Stimulated activated effector memory CD8-positive, alpha-beta T cell treated with anti-CD3 and anti-CD28 coated beads, Interleukin-12 subunit alpha, Interleukin-12 subunit beta, amount 100 ng/mL, for 72 hours (primary cell): Measurements from ENCODE around the gene MYB.
A peak's percentile ranks its signal among the peaks of the same experiment; 100 is the strongest.
"Not testable (repeated sequence)": the region's sequence is repeated elsewhere in the genome, so short reads cannot be mapped to it uniquely, and the experiment has no call there.

Experiments used
- ATAC-seq: fragments of 150-1000 bp; cut with Tn5 transposase; 2 replicates; pipeline ENCODE4 v1.10.0; 2021
- DNase-seq, 2 donors: peaks; one replicate each; pipeline ENCODE4 v3.0.0; 2021 to 2022; ENCODE audit warnings: low spot score in 2 of 2
- H3K27ac Mint-ChIP-seq: one replicate; pipeline ENCODE4 v1.8.0; 2022; ENCODE audit warnings: mild to moderate bottlenecking, mixed read lengths
- H3K36me3 Mint-ChIP-seq: one replicate; pipeline ENCODE4 v1.8.0; 2022; ENCODE audit warnings: mild to moderate bottlenecking, mixed read lengths
- H3K4me1 Mint-ChIP-seq: one replicate; pipeline ENCODE4 v1.8.0; 2022; ENCODE audit warnings: mixed read lengths
- H3K4me3 Mint-ChIP-seq: one replicate; pipeline ENCODE4 v1.8.0; 2022; ENCODE audit warnings: mild to moderate bottlenecking, mixed read lengths
- H3K9me3 Mint-ChIP-seq: one replicate; pipeline ENCODE4 v1.8.0; 2022; ENCODE audit warnings: mixed read lengths

Gene MYB

DNA sequence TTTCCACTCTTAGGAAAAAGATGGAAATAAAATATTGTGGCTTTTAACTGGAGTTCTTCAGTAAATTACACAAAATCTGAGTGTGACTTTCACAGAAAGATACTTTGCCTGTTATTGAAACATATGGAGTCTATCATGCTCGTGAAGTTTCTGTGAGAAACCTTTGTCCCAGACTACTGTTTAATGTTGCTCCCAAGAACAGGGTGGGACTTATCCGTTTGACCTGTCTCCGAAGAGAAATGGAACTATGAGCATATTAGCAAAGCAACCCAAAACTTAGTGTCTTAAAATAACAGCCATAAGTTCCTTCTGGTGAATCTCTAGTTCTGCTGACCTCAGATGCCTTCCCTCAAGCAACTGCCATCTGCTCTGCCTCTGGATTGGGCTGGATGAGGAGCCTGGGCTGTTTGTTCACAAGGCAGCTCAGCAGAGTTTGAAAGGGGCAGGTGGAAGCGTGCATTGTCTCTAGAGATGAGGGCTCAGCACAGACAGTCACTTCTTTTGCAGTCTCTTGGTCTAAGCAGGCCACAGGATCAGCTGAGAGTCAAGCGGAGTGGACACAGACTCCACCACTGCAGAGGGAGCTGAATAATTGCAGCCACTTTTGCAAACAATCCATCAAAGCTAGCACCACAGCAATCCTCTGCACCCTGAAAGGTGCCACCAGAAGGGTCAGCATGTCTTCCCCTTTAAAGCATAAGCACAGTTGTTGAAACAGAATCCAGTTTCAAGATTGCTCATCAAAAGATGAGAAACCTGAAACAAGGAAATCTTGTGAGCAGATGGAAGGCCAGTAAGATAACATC is 52.8 kb downstream of the MYB start:
- Mint-ChIP-seq H3K4me1 (peaks cover 23% of the 10 kb centered on the region), H3K4me3 (no peak overlapping the region), H3K27ac (no peak overlapping the region), H3K36me3 (no peaks in the 10 kb centered on the region), H3K9me3 (no peaks in the 10 kb centered on the region)
- DNase-seq = no peak
- ATAC-seq = peak; percentile 27

DNA sequence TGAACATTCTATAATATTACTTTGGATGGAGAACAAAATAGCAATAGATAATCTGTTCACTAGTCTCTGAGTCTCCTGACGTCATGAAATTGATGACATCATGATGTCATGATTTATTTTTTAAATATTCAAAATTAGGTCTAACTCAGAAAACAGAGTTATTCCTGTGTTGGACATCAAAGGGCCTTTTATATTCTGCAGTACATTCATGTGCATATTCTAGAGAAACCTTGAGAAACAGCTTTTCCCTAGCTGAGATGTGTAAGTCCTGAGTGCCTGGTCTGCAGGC is 53.3 kb downstream of the MYB start:
- DNase-seq (no peak), ATAC-seq (no peak)
- H3K27ac Mint-ChIP-seq = no peak overlapping the region
- H3K4me3 Mint-ChIP-seq = no peak overlapping the region
- peaks cover 23% of the 10 kb centered on the region for H3K4me1 Mint-ChIP-seq
- no peaks in the 10 kb centered on the region for H3K9me3 Mint-ChIP-seq
- no peaks in the 10 kb centered on the region for H3K36me3 Mint-ChIP-seq

DNA sequence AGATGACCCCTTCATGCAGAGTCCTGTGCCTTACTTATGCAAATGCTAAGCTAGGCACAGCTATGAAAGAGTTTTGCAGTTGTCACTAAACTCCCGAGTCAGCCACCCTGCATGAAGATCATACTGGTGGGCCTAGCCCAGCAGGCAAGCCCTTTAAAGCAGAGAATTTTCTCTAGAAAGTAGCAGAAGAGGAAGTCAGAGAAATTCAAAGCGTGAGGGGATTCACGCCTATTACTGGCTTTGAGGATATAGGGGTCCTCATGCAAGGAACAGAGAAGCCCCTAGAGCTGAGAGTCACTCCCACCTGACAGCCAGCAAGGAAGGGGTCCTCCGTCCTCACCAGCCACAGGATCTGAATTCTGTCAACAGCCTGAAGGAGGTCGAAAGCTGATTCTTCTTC is 54.6 kb downstream of the MYB start:
- DNase-seq (no peak), ATAC-seq (no peak)
- no peaks in the 10 kb centered on the region for H3K36me3 Mint-ChIP-seq
- peaks cover 23% of the 10 kb centered on the region for H3K4me1 Mint-ChIP-seq
- no peak overlapping the region for H3K4me3 Mint-ChIP-seq
- no peaks in the 10 kb centered on the region for H3K9me3 Mint-ChIP-seq
- H3K27ac Mint-ChIP-seq = no peak overlapping the region

DNA sequence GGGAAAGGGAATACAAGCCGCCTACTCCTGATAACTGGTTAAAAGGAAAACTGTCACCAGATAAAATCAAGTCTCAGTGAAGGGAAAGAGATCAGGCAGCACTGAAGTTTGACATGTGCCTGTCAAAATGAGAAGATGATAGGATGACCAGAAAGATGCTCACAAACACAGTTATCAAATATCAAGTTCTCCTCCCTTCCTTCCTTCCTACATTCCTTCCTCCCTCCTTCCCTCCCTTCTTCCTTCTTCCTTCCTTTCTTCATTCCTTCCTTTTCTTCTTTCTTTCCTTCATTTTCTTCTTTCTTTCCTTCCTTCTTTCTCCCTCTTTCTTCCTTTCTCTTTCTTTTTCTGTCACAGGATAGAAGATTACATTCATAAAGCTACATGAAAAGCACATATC is 55.2 kb downstream of the MYB start:
- peaks cover 18% of the 10 kb centered on the region for H3K4me1 Mint-ChIP-seq
- ATAC-seq (no peak), DNase-seq (no peak)
- H3K9me3 Mint-ChIP-seq = no peaks in the 10 kb centered on the region
- no peak overlapping the region for H3K4me3 Mint-ChIP-seq
- no peaks in the 10 kb centered on the region for H3K36me3 Mint-ChIP-seq
- H3K27ac Mint-ChIP-seq = peak overlapping the region; percentile 12

DNA sequence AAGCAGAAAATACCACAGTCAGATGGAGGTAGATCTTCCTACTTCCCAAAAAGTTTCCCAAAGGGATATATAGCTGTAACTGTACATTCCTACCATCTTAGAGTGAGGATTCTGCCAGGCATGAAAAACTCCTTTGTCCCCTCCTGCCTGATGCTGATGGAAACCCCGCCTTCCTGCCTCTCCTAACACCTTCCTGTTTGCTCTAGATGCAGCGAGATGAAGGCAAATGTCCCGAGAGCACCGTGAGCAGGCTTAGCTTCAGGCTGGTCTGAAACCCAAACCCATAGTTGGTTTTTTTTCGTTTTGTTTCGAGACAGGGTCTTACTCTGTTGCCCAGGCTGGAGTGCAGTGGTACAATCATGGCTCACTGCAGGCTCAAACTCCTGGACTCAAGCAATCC is 55.6 kb downstream of the MYB start:
- no peaks in the 10 kb centered on the region for H3K9me3 Mint-ChIP-seq
- H3K4me1 Mint-ChIP-seq = peaks cover 14% of the 10 kb centered on the region
- H3K36me3 Mint-ChIP-seq = no peaks in the 10 kb centered on the region
- peak overlapping the region; percentile 12 for H3K27ac Mint-ChIP-seq
- no peak overlapping the region for H3K4me3 Mint-ChIP-seq
- no peak for ATAC-seq
- DNase-seq = no peak

DNA sequence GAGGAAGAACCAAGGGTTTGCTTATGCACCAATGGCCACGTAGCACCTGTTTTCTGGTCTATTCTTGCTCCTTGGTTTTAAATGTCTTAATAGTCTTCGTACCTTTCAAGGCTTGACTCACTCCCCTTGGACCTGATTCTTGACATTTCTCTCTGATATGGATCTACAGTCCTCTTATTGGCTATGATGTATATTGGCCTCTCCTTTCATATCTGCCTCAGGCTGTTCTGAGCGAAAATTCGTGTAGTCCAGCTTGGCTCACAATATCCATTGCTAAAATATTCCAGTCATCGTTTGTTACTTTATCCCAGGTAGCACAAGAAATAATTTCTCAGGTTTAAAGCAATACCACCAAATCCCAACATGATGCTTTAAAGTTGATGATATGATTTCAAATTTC is 59.6 kb downstream of the MYB start:
- H3K4me1 Mint-ChIP-seq = peaks cover 6% of the 10 kb centered on the region
- no peaks in the 10 kb centered on the region for H3K9me3 Mint-ChIP-seq
- no peak overlapping the region for H3K4me3 Mint-ChIP-seq
- ATAC-seq (no peak), DNase-seq (no peak)
- H3K27ac Mint-ChIP-seq = no peak overlapping the region
- H3K36me3 Mint-ChIP-seq = no peaks in the 10 kb centered on the region

DNA sequence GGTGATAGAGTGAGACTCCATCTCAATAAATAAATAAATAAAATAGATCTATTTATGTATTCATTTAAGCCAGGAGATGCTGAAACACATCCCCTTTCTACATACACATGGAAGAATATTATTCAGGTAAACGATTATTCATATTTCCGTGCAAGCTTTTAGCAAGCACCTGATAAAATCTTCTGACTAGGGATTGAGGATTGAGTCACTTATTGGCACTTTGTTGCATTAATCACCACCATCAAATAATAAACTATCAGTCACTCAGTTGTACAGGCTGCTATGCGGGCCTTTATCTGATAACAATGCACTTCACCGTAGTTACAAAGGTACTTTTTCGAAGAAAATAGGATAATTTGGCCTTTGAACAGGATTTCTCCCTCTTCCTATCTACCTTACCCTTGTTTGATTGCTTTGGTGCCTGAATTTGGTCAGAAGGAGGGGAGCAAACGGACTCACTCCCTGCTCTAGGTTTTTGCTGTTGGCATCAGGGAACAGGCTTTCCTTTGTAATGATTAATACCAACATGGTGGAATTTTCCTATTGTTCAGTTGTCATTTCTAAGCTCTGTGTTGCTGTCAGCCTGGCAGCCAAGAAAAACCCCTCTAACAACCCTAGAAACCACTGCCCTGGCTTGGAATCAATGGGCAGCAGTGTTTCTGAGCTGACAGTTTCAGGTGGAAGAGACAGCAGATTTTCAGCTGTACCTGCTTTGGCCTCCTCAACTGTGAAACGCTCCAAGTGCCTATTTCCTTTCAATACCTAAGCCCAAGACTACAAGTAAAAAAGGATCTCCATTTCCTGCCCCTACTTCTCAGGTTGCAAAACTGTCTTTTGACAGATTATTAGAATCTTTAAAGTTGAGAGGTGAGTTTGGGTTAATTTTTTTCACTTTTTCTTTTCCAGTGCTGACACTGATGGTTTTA is 63.0 kb downstream of the MYB start:
- ATAC-seq = no peak
- no peak overlapping the region for H3K4me3 Mint-ChIP-seq
- H3K27ac Mint-ChIP-seq = no peak overlapping the region
- no peaks in the 10 kb centered on the region for H3K4me1 Mint-ChIP-seq
- no peaks in the 10 kb centered on the region for H3K36me3 Mint-ChIP-seq
- H3K9me3 Mint-ChIP-seq = no peaks in the 10 kb centered on the region
- no peak for DNase-seq

DNA sequence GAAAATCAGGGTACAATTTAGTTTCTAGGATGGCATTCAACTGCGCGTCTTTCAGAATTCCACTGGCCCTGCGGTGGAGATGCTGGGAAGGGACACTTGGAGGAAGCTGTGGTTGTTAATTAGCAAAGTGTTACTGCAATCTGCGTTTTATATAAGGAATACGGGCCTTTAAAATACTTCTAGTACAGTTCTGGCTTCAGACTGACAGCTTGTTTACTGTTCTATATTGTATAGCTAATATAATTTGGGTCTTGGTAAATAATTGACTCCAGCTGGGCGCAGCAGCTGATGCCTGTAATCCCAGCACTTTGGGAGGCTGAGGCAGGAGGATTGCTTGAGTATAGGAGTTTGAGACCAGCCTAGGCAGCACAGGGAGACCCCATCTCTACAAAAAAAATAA is 63.7 kb downstream of the MYB start:
- Mint-ChIP-seq H3K4me1 (no peaks in the 10 kb centered on the region), H3K4me3 (no peak overlapping the region), H3K27ac (no peak overlapping the region), H3K9me3 (no peaks in the 10 kb centered on the region), H3K36me3 (no peaks in the 10 kb centered on the region)
- ATAC-seq (no peak), DNase-seq (no peak)

DNA sequence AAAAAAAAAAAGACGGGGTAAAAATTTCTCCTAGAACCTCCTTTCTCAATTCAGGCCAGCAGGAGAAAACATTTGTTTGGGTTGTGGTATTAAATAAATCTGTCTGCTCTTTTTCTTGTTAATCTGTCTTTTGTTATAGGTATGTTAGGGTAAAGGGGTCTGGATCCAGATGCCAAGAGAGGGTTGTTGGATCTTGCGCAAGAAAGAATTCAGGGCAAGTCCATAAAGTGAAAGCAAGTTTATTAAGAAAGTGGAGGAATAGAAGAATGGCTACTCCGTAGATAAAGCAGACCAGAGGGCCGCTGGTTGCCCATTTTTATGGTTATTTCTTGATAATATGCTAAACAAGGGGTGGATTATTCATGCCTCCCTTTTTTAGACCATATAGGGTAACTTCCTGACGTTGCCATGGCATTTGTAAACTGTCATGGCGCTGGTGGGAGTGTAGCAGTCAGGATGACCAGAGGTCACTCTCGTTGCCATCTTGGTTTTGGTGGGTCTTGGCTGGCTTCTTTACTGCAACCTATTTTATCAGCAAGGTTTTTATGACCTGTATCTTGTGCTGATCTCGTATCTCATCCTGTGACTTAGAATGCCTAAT is 65.4 kb downstream of the MYB start:
- not testable (repeated sequence) for H3K4me1 Mint-ChIP-seq, H3K36me3 Mint-ChIP-seq

DNA sequence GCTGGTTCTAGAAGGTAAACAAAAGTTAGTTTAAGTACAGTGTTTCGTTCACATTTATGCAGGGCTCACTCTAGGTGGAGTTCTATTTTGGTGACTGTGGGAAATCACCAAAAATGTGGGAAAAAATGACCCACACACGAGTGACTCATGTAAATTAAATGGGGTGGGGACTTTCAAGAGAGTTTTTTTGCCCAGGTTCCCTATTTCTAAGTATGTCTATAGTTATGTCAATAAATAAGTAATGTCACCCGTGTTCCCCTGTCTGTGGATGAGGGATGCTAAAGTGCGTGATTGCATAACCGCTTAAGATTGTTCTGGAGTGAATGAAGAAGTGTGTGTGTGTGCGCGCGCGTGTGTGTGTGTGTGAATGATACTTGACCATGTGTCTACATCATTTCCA is 69.1 kb downstream of the MYB start:
- ATAC-seq = no peak
- Mint-ChIP-seq H3K36me3 (no peaks in the 10 kb centered on the region), H3K9me3 (no peaks in the 10 kb centered on the region), H3K27ac (no peak overlapping the region), H3K4me3 (no peak overlapping the region), H3K4me1 (no peaks in the 10 kb centered on the region)
- no peak for DNase-seq

More for the DNA sequence above, 65.4 kb downstream of the MYB start:
- DNase-seq, H3K9me3 Mint-ChIP-seq, H3K4me3 Mint-ChIP-seq, H3K27ac Mint-ChIP-seq, ATAC-seq: not testable (repeated sequence)

DNA sequence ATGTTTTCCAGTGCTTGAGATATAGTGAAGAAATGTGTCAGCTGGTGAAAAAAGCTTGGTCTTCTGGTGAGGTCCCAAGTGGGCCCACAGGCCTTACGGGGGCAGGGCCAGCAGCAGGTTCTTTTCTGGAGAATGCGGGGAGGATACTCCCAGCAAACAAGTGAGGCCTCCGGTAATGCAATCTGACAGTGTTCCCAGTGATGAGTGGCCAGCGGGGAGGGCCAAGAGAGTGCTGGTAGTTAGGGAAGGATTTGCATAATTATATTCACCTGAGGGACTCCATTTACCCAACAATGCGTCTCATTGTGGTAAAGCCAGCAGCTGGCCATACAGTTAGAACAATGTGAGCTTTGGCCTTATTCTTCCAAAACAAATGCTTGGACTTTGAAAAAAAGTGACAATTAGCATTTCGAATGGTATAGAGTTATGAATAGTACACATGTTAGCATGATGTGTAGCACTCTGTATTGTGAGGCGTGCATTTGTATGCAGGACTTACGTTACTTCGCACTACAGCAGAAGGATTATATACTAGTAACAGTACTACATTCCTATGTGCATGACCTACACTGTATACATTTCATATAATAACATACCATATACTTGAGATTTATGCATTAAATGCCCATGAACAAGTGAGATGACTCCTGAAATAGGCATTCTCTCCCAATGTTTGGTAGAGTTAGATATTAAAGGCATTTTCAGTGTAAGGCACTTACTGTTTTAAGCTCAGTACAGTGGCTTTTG is 69.8 kb downstream of the MYB start:
- Mint-ChIP-seq H3K9me3 (no peaks in the 10 kb centered on the region), H3K4me3 (no peak overlapping the region), H3K27ac (no peak overlapping the region), H3K4me1 (no peaks in the 10 kb centered on the region), H3K36me3 (no peaks in the 10 kb centered on the region)
- no peak for ATAC-seq
- DNase-seq = no peak

DNA sequence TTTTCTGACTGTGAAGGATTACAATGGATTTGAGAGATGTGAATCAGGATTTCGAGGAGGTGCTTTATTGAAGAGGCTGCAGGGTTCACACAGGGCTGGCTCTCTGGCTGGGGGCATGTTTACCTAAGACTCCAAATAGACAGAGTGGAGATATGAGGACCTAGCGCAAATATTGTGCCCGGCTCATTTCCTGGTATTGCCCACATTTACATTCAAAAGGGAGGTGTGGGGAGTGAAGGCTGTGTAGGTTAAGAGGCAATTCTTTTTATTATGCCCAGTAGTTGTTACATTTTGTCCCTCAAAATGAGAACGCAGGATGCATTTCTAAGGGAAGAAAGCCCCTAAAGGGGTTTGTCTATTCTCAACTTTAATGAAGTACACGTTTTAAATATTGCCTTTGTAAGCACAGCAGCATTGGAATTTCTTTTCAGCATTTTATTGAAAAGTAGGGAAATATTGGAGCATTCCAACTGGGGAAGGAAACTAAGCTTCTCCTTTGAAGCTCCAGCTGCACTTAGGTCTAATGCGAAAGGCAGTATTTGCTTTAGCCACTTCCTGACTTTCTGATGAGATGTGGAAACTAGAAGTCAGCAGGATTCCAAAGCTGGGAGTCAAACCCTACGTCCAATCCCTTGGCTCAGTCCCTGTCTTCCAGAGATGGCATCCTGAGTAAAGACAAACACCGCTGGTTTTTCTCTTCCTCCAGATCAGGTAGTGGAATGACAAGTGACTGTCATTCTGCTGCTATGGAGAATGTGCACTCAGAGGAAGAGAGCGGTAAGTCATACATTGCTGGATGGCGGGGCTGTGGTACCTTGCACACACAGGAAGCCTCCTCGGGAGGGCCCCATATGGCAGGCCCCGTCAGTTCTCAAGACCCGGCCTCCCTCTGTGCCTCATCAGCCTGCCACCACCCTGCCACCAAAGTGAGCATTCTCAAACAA is 70.7 kb downstream of the MYB start:
- Mint-ChIP-seq H3K9me3 (no peaks in the 10 kb centered on the region), H3K4me1 (no peaks in the 10 kb centered on the region), H3K27ac (no peak overlapping the region), H3K4me3 (no peak overlapping the region), H3K36me3 (no peaks in the 10 kb centered on the region)
- peak; percentile 77 for ATAC-seq
- DNase-seq = no peak

DNA sequence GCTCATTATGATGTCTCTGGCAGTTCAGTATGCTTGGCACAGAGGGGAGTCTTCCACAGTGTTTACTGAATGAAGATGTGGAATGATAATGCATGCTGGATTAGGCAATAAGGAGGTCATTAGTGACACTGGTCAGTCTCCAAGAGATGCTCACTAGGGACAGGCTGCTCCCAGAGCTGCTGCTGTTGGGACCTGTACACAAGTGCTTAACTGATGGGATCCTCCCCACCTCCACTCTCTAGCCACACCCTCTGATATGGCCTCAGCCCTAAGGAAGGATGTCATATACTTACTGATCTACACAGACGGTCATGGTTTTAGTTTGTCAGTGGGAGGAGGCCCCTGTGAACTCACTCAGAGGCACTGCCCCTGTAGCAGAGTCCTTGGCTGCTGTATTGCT is 73.4 kb downstream of the MYB start:
- Mint-ChIP-seq H3K4me1 (no peaks in the 10 kb centered on the region), H3K4me3 (no peak overlapping the region), H3K9me3 (no peaks in the 10 kb centered on the region), H3K27ac (no peak overlapping the region), H3K36me3 (no peaks in the 10 kb centered on the region)
- ATAC-seq = peak; percentile 55
- DNase-seq = no peak

DNA sequence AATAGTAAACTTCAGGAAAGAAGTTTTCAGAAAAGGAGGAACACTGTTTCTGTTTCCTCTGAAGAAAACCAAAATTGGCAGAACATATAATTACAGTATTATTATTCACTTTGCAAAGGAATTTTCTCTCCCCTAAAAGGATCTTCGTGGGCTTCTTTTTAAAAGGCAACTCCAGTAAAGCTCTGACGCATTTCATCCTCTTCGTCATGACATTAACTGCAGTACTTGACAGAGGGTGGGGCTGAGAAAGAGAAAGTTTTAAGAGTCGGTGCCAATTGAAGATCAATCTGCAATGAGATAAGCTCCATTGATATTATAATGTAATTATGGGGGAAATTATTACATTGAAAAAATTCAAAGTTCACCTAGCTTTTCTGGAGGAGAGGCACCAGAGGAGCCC is 75.8 kb downstream of the MYB start:
- ATAC-seq = no peak
- Mint-ChIP-seq H3K4me3 (no peak overlapping the region), H3K4me1 (no peaks in the 10 kb centered on the region), H3K9me3 (no peaks in the 10 kb centered on the region), H3K36me3 (no peaks in the 10 kb centered on the region), H3K27ac (no peak overlapping the region)
- no peak for DNase-seq
